Keratinocyte (primary cell): ENCODE results near the gene SSH2.
"Not testable (repeated sequence)": the region's sequence is repeated elsewhere in the genome, so short reads cannot be mapped to it uniquely, and the experiment has no call there.

Experiments
- EZH2 ChIP-seq: IDR thresholded peaks from one replicate; pipeline ENCODE4 v1.6.1; 2012; ENCODE audit warnings: inconsistent platforms, mild to moderate bottlenecking, low read length, moderate library complexity
- TF ChIP-seq, protein P1 (sequence below), 3 experiments: IDR thresholded peaks in 1 of 3; conservative IDR thresholded peaks in 1 of 3; optimal IDR thresholded peaks in 1 of 3; 2 replicates in 2 of 3; 3 replicates in 1 of 3; pipeline versions ENCODE3 to v1.5.1; 2011; ENCODE audit warnings: low read length in 3 of 3, mild to moderate bottlenecking in 3 of 3, moderate library complexity in 2 of 3, control low read depth in 1 of 3, inconsistent platforms in 1 of 3; ENCODE audit not compliant: insufficient read depth in 2 of 3; ENCODE audit errors: extremely low read depth in 1 of 3

DNA sequence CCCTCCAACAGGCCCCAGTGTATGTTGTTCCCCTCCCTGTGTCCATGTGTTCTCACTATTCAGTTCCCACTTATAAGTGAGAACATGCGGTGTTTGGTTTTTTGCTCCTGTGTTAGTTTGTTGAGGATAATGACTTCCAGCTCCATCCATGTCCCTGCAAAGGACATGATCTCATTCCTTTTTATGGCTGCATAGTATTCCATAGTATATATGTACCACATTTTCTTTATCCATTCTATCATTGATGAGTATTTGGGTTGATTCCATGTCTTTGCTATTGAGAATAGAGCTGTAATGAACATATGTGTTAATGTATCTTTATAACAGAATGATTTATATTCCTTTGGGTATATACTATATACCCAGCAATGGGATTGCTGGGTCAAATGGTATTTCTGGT, 27.5 kb upstream of the SSH2 start:
- TF ChIP-seq, protein P1, sequence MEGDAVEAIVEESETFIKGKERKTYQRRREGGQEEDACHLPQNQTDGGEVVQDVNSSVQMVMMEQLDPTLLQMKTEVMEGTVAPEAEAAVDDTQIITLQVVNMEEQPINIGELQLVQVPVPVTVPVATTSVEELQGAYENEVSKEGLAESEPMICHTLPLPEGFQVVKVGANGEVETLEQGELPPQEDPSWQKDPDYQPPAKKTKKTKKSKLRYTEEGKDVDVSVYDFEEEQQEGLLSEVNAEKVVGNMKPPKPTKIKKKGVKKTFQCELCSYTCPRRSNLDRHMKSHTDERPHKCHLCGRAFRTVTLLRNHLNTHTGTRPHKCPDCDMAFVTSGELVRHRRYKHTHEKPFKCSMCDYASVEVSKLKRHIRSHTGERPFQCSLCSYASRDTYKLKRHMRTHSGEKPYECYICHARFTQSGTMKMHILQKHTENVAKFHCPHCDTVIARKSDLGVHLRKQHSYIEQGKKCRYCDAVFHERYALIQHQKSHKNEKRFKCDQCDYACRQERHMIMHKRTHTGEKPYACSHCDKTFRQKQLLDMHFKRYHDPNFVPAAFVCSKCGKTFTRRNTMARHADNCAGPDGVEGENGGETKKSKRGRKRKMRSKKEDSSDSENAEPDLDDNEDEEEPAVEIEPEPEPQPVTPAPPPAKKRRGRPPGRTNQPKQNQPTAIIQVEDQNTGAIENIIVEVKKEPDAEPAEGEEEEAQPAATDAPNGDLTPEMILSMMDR (optimal IDR thresholded peaks at IDR 0.05 in 1 of 3, IDR thresholded peaks at IDR 0.05 in 1 of 3, conservative IDR thresholded peaks at IDR 0.05 in 1 of 3; ENCODE audit: extremely low read depth in 1 of 3, insufficient read depth in 2 of 3, low read length in 3 of 3) = not testable (repeated sequence)
- TF ChIP-seq EZH2 = not testable (repeated sequence)
